ENCODE measurements around the gene RSRC1.

DNA sequence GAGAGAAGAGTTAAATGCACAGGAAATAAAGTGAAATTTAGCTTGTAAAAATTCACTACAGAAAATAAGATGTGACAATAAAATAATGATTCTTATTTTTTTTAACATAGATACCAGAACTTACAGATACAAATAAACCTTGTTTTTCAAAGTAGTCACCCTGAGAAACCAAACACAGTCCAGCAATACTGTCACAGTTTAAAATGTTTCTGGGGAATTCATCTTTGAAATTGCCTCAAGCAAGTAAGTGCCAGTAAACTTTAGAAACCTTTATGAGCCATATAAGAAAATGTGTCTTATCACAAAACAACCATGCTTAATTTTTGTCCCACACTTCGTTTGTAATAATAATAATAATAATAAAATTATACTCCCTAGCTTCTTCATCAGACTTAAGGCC lies 23.5 kb upstream of the RSRC1 start:
- TF ChIP-seq, protein P1, sequence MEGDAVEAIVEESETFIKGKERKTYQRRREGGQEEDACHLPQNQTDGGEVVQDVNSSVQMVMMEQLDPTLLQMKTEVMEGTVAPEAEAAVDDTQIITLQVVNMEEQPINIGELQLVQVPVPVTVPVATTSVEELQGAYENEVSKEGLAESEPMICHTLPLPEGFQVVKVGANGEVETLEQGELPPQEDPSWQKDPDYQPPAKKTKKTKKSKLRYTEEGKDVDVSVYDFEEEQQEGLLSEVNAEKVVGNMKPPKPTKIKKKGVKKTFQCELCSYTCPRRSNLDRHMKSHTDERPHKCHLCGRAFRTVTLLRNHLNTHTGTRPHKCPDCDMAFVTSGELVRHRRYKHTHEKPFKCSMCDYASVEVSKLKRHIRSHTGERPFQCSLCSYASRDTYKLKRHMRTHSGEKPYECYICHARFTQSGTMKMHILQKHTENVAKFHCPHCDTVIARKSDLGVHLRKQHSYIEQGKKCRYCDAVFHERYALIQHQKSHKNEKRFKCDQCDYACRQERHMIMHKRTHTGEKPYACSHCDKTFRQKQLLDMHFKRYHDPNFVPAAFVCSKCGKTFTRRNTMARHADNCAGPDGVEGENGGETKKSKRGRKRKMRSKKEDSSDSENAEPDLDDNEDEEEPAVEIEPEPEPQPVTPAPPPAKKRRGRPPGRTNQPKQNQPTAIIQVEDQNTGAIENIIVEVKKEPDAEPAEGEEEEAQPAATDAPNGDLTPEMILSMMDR (IDR thresholded peaks at IDR 0.05): no peak
- TF ChIP-seq POLR2A (IDR thresholded peaks at IDR 0.05): no peak
